LNCaP clone FGC (cell line): ENCODE measurements around the gene PLXNA4.
"Not testable (repeated sequence)": the region's sequence is repeated elsewhere in the genome, so short reads cannot be mapped to it uniquely, and the experiment has no call there.

Experiments
- DNase-seq: peaks from one replicate; pipeline ENCODE4 v3.0.0-alpha.2; 2011; ENCODE audit warnings: low read depth
- H3K4me3 ChIP-seq: 2 replicates; pipeline ENCODE4 v1.5.1; 2011; ENCODE audit warnings: mild to moderate bottlenecking, low read depth, low read length, control low read depth
- TF ChIP-seq, protein P1 (sequence below): IDR thresholded peaks from 2 replicates; pipeline ENCODE4 v1.5.1; 2012; ENCODE audit warnings: mild to moderate bottlenecking; ENCODE audit not compliant: control insufficient read depth, insufficient read depth; ENCODE audit errors: extremely low read depth

PLXNA4 gene

GRCh38 chr7:132607656-132608055 lies 31.4 kb upstream of the PLXNA4 start:
- TF ChIP-seq, protein P1, sequence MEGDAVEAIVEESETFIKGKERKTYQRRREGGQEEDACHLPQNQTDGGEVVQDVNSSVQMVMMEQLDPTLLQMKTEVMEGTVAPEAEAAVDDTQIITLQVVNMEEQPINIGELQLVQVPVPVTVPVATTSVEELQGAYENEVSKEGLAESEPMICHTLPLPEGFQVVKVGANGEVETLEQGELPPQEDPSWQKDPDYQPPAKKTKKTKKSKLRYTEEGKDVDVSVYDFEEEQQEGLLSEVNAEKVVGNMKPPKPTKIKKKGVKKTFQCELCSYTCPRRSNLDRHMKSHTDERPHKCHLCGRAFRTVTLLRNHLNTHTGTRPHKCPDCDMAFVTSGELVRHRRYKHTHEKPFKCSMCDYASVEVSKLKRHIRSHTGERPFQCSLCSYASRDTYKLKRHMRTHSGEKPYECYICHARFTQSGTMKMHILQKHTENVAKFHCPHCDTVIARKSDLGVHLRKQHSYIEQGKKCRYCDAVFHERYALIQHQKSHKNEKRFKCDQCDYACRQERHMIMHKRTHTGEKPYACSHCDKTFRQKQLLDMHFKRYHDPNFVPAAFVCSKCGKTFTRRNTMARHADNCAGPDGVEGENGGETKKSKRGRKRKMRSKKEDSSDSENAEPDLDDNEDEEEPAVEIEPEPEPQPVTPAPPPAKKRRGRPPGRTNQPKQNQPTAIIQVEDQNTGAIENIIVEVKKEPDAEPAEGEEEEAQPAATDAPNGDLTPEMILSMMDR, result no peak
- H3K4me3 ChIP-seq, result no peak overlapping the region
- DNase-seq, result no peak

- no peak for DNase-seq
- TF ChIP-seq, protein P1, result no peak
These were observed 27.9 kb upstream of the PLXNA4 start for GRCh38 chr7:132604121-132604520.

GRCh38 chr7:132603220-132603833 lies 27.1 kb upstream of the PLXNA4 start:
- no peak for DNase-seq
- no peak overlapping the region for H3K4me3 ChIP-seq
- TF ChIP-seq, protein P1, result no peak

More at GRCh38 chr7:132604121-132604520, 27.9 kb upstream of the PLXNA4 start:
- H3K4me3 ChIP-seq, result no peak overlapping the region

DNA sequence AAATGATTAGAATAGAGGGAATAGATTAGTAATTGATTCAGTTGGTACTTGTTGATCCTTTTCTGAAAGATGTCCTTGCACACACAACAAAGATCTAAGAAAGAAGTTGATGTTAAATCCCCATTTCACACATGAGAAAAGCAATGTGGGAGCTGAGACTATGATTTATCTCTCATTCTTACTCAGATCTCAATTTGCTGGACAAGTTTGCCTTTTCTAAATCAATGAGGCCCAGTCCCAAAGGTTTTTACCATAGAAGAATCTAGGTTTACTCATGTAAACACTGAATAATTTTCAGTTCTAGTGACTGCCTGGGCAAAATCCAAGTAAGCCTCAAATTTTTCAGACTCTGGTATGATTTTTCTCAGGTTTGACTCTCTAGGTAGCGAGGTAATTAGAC lies 25.5 kb upstream of the PLXNA4 start:
- TF ChIP-seq, protein P1, result no peak
- no peak for DNase-seq
- H3K4me3 ChIP-seq, result no peak overlapping the region

- DNase-seq, result no peak
- TF ChIP-seq, protein P1, result no peak
- no peak overlapping the region for H3K4me3 ChIP-seq
These were observed 20.3 kb upstream of the PLXNA4 start for GRCh38 chr7:132596588-132596987.

DNA sequence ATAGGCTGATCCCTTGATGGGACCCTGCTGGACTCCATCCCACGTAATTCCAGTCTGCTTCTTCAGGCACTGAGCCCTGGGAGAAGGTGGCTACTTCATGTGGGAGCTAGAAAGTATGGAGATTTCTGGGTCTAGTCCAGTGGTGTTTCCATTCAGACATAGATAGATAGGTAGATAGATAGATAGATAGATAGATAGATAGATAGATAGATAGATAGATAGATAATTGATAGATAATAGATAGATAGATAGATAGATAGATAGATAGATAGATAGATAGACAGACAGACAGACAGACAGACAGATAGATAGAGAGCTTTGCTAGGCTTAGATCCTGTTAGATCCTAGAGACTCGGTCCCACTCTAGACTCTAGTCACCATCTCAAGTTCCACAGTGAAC lies 18.5 kb upstream of the PLXNA4 start:
- H3K4me3 ChIP-seq, DNase-seq: not testable (repeated sequence)

- H3K4me3 ChIP-seq, result no peak overlapping the region
- TF ChIP-seq, protein P1, result no peak
- DNase-seq, result no peak
These were observed 16.7 kb upstream of the PLXNA4 start for GRCh38 chr7:132592936-132593335.
